Retinal pigment epithelial cell (primary cell): Measurements from ENCODE around the gene RPGRIP1L.

ENCODE experiments used
- DNase-seq: peaks from one replicate; pipeline ENCODE4 v3.0.0-alpha.2; 2010; ENCODE audit warnings: low read depth
- H3K4me3 ChIP-seq: 2 replicates; pipeline ENCODE4 v1.5.1; 2011; ENCODE audit warnings: mild to moderate bottlenecking, low read length, control low read depth, moderate library complexity
- TF ChIP-seq, protein P1 (sequence below): conservative IDR thresholded peaks from 2 replicates; pipeline ENCODE4 v1.5.1; 2011; ENCODE audit warnings: low read depth, low read length, control low read depth, inconsistent platforms

RPGRIP1L gene

DNA sequence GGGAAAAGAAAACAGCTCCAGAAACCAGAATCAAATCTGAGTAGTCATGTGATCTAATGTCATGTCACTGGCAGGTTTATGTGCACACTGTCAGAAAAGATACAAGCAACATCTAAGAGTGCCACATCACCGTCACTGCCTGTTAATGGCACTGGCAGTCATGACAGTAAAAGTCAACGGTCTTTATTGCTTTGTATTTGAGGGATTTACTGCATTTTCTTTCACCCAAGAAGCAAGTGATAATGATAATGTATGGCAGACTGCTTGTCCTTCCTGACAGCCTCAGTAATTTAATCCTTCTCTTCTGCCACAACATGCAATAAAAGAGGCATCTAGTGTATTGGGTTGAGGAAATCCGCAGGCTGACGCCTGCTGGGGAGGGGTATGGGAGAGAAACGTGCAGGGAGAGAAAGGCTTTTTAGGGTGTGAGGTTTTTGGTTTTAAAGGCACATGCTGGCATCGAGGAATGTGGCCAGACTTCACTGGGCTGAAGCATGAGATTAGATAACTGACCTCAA lies 92.4 kb downstream of the RPGRIP1L start:
- H3K4me3 ChIP-seq, result no peak overlapping the region
- DNase-seq, result no peak
- TF ChIP-seq, protein P1, sequence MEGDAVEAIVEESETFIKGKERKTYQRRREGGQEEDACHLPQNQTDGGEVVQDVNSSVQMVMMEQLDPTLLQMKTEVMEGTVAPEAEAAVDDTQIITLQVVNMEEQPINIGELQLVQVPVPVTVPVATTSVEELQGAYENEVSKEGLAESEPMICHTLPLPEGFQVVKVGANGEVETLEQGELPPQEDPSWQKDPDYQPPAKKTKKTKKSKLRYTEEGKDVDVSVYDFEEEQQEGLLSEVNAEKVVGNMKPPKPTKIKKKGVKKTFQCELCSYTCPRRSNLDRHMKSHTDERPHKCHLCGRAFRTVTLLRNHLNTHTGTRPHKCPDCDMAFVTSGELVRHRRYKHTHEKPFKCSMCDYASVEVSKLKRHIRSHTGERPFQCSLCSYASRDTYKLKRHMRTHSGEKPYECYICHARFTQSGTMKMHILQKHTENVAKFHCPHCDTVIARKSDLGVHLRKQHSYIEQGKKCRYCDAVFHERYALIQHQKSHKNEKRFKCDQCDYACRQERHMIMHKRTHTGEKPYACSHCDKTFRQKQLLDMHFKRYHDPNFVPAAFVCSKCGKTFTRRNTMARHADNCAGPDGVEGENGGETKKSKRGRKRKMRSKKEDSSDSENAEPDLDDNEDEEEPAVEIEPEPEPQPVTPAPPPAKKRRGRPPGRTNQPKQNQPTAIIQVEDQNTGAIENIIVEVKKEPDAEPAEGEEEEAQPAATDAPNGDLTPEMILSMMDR, result no peak

DNA sequence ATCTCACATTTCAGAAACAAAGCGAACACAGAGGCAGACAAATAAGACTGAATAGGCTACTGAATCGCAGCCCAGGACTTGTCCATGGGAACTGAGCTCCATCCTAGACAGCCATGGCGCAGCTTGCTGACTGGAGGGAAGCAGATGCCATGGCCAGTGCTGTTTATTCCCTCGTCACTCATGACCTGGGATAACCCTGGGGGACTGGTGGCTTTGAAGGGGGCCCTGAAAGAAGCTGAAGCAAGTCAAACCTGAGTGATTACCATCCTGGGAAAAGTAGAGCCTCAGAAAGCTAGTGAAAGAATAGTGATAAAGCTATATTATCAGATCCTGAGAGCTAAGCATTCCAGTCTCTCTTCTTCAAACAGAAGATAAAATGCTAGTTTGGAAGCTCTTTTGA lies 94.1 kb downstream of the RPGRIP1L start:
- TF ChIP-seq, protein P1, result no peak
- DNase-seq, result no peak
- H3K4me3 ChIP-seq, result no peak overlapping the region

DNA sequence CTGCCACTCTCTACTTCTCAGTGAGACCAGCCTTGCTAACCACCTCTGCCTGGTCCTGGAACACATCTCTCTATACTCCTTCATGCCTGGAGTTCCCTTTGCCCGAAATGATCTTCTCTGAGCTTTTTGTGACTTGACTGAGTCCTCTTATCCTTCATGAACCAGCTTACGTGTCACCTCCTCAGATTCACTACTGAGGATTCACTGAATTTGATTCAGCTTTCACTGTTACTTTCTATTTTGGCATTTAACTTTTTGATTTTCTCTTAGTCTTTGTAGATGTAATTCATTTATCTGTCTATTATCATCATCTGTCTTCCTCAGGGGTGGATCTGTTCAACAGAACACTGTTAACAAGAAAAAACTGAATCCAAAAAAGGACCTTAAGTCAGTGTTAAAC lies 95.6 kb downstream of the RPGRIP1L start:
- TF ChIP-seq, protein P1, result no peak
- no peak overlapping the region for H3K4me3 ChIP-seq
- no peak for DNase-seq

DNA sequence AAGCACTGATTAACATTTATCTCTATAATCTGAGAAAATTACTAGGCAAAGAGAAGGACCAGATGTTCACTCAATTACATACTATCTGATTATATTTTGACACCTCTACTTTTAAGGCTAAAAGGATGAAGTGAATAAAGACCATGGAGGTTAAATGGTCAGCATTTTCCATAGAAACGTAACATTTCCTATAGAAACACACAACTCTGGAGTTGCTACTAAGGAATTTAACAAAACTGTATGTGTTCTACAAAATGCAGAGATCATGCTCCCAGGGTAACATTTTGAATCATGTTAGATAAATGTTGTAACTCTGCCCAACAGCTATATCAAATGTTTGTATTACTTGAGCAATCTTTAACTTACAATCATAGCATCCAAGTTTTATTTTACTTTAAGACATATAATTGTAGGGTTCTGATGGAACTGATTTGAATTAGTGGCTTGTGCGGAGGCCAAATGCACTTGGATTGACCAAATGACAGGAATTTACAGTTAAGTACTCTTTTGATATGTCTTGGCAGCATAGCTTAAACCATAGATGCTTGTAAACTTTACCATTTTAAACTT lies 97.7 kb downstream of the RPGRIP1L start:
- no peak for DNase-seq
- TF ChIP-seq, protein P1, result no peak
- H3K4me3 ChIP-seq, result no peak overlapping the region

DNA sequence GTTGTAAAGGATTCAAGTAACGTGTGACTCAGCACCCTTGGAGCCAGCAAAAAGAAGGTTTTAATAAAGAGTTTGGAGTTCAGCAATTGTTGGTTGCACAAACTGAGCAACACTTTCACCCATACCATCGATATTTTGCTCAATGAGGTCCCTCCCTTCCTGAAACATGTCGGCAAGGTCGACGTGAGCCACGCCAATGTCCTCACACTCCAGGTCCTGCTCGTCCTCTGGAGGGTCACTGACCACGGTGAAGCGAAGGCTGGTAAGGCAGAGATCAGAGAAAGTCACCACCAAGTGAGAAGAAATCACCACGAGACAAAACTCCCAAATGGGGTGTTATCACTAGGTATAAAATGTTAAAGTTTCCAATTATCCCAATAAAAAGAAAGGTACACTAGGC lies 98.3 kb downstream of the RPGRIP1L start:
- TF ChIP-seq, protein P1, result no peak
- DNase-seq, result no peak
- no peak overlapping the region for H3K4me3 ChIP-seq

DNA sequence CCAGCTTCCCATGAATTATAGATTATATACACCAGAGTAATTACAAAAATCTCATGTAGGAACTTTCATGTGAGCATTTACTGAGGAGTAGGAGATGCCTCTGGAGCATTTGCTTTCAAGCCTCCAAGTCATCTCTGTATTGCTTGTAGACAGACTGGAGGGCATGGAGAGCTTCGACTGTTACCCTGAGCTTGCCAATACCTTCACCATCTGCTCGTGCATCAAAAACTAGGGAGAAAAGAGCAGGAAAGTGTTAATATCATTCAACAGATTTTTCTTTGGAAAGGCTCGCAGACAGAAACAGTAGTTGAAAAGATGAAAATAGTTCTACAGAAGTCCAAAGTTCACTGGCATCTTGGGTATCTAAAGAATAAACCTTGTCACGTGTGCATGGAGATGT lies 101.7 kb downstream of the RPGRIP1L start:
- TF ChIP-seq, protein P1, result no peak
- H3K4me3 ChIP-seq, result no peak overlapping the region
- DNase-seq, result no peak

DNA sequence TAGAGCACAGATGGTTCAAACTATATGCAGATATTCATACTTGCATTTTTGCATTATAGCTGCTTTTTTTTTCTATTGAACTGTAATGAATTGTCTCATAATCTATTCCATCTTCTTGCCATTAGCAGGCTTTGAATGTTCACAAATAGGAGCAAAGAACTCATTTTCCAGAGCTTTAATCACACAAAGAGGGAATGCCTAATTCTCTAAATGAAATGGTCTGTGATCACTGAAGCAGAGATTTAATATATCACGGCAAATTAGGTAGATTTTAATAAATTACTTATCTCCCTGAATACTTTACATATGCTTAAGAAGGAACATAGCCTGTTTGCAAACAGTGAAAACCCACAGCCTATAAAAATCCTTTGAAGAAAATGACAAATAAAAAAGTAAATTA lies 103.0 kb downstream of the RPGRIP1L start:
- TF ChIP-seq, protein P1, result no peak
- no peak overlapping the region for H3K4me3 ChIP-seq
- DNase-seq, result no peak
